ENCODE results near the gene UNC119B.

GRCh38 chr12:120703311-120703942 is 6.8 kb upstream of the UNC119B start:
- TF ChIP-seq, protein P1, sequence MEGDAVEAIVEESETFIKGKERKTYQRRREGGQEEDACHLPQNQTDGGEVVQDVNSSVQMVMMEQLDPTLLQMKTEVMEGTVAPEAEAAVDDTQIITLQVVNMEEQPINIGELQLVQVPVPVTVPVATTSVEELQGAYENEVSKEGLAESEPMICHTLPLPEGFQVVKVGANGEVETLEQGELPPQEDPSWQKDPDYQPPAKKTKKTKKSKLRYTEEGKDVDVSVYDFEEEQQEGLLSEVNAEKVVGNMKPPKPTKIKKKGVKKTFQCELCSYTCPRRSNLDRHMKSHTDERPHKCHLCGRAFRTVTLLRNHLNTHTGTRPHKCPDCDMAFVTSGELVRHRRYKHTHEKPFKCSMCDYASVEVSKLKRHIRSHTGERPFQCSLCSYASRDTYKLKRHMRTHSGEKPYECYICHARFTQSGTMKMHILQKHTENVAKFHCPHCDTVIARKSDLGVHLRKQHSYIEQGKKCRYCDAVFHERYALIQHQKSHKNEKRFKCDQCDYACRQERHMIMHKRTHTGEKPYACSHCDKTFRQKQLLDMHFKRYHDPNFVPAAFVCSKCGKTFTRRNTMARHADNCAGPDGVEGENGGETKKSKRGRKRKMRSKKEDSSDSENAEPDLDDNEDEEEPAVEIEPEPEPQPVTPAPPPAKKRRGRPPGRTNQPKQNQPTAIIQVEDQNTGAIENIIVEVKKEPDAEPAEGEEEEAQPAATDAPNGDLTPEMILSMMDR (IDR thresholded peaks at IDR 0.05) = no peak
- TF ChIP-seq POLR2A (IDR thresholded peaks at IDR 0.05) = no peak

Data from testis (tissue), 2 donors.